B cell (primary cell): ENCODE results near the gene FAF1. TPM values are rescaled to one million over a fixed set of nuclear protein-coding genes. Genes with fewer than 3 reads are reported as not detected.
A peak's percentile ranks its signal among the peaks of the same experiment; 100 is the strongest.
"Not testable (repeated sequence)": the region's sequence is repeated elsewhere in the genome, so short reads cannot be mapped to it uniquely, and the experiment has no call there.

Source experiments
- ATAC-seq: fragments of 200-7000 bp; cut with Tn5 transposase; one replicate; pipeline ENCODE4 v1.10.0; 2021; ENCODE audit warnings: low read depth, mild to moderate bottlenecking, moderate number of reproducible peaks, moderate library complexity
- CTCF ChIA-PET: fragments of 350-600 bp; sonication (Branson Sonifier 250); formaldehyde crosslinking; loops from one replicate; lab custom pipeline; 2021; ENCODE audit warnings: antibody characterized with exemption, inconsistent platforms; lab: Charles Lee
- POLR2A ChIA-PET: fragments of 350-600 bp; sonication (Branson Sonifier 250); formaldehyde crosslinking; loops from one replicate; lab custom pipeline; 2021; ENCODE audit warnings: antibody characterized with exemption; lab: Charles Lee
- DNase-seq: peaks from one replicate; pipeline ENCODE4 v3.0.0; 2013
- H2AFZ ChIP-seq: 2 replicates; pipeline ENCODE4 v1.6.1; 2012; ENCODE audit warnings: mild to moderate bottlenecking, low read depth, low read length; ENCODE audit not compliant: insufficient read depth, poor library complexity, severe bottlenecking
- H3K27ac ChIP-seq, 2 donors: 1 replicate in 1 of 2; 2 replicates in 1 of 2; pipeline ENCODE4 v1.5.1; 2012 to 2013; ENCODE audit warnings: low read length in 2 of 2, mild to moderate bottlenecking in 2 of 2, moderate library complexity in 1 of 2
- H3K27me3 ChIP-seq, 4 experiments: fragments of 200-600 bp in 1 of 4; sonication (generic) in 1 of 4; replicated peaks in 1 of 4; 1 replicate in 2 of 4; 2 replicates in 2 of 4; pipeline versions ENCODE4 v1.6.1 to v1.7.0; 2013 to 2016; ENCODE audit warnings: low read length in 3 of 4, mild to moderate bottlenecking in 2 of 4, mixed read lengths in 1 of 4, moderate library complexity in 1 of 4; ENCODE audit not compliant: insufficient read depth in 4 of 4, control insufficient read depth in 3 of 4; ENCODE audit errors: control extremely low read depth in 1 of 4
- H3K36me3 ChIP-seq, 2 experiments: replicated peaks in 1 of 2; 1 replicate in 1 of 2; 2 replicates in 1 of 2; pipeline versions ENCODE4 v1.6.1 to v1.7.1; 2013; ENCODE audit warnings: low read length in 1 of 2; ENCODE audit not compliant: insufficient read depth in 2 of 2, control insufficient read depth in 1 of 2; ENCODE audit errors: control extremely low read depth in 1 of 2, extremely low read depth in 1 of 2
- H3K4me1 ChIP-seq, 2 donors: fragments of 200-600 bp in 1 of 2; sonication (generic) in 1 of 2; 1 replicate in 1 of 2; 2 replicates in 1 of 2; pipeline versions ENCODE4 v1.5.1 to v1.6.1; 2013 to 2017; ENCODE audit warnings: low read length in 2 of 2; ENCODE audit not compliant: control insufficient read depth in 2 of 2, insufficient read depth in 2 of 2
- H3K4me2 ChIP-seq: replicated peaks from 2 replicates; pipeline ENCODE3; 2012; ENCODE audit warnings: mild to moderate bottlenecking, low read depth, low read length; ENCODE audit not compliant: poor library complexity, severe bottlenecking
- H3K4me3 ChIP-seq, 5 experiments: fragments of 200-600 bp in 1 of 5; sonication (generic) in 1 of 5; 1 replicate in 3 of 5; 2 replicates in 2 of 5; pipeline versions ENCODE4 v1.5.1 to v1.7.0; 2011 to 2016; ENCODE audit warnings: low read length in 4 of 5, mild to moderate bottlenecking in 4 of 5, low read depth in 2 of 5, control low read depth in 1 of 5, moderate library complexity in 1 of 5; ENCODE audit not compliant: insufficient read depth in 1 of 5; ENCODE audit errors: control extremely low read depth in 1 of 5, extremely low read depth in 1 of 5
- H3K79me2 ChIP-seq: fragments of 200-600 bp; sonication (generic); one replicate; pipeline ENCODE4 v1.6.0; 2016; ENCODE audit warnings: low read length; ENCODE audit not compliant: control insufficient read depth, insufficient read depth
- H3K9ac ChIP-seq: fragments of 200-600 bp; sonication (generic); 2 replicates; pipeline ENCODE4 v1.6.1; 2017; ENCODE audit warnings: mild to moderate bottlenecking, low read length, moderate library complexity
- H3K9me3 ChIP-seq, 3 donors: one replicate each; pipeline versions ENCODE4 v1.6.1 to v1.7.1; 2013; ENCODE audit warnings: low read length in 2 of 3; ENCODE audit not compliant: control insufficient read depth in 2 of 3, insufficient read depth in 1 of 3; ENCODE audit errors: control extremely low read depth in 1 of 3
- H4K20me1 ChIP-seq: 2 replicates; pipeline ENCODE4 v1.6.0; 2012; ENCODE audit warnings: mild to moderate bottlenecking, low read length; ENCODE audit not compliant: insufficient read depth, control insufficient read depth, poor library complexity, severe bottlenecking
- H3K27ac Mint-ChIP-seq: one replicate; pipeline ENCODE4 v1.8.0; 2021; ENCODE audit warnings: mixed read lengths
- H3K27me3 Mint-ChIP-seq: one replicate; pipeline ENCODE4 v1.8.0; 2021; ENCODE audit warnings: mixed read lengths
- H3K4me1 Mint-ChIP-seq: one replicate; pipeline ENCODE4 v1.8.0; 2021; ENCODE audit warnings: mixed read lengths
- H3K4me3 Mint-ChIP-seq: one replicate; pipeline ENCODE4 v1.8.0; 2021; ENCODE audit warnings: mixed read lengths
- H3K9me3 Mint-ChIP-seq: one replicate; pipeline ENCODE4 v1.8.0; 2022; ENCODE audit warnings: mixed read lengths; ENCODE audit not compliant: insufficient read depth
- EZH2 ChIP-seq: IDR thresholded peaks from 2 replicates; pipeline ENCODE4 v1.6.1; 2012; ENCODE audit warnings: borderline replicate concordance, low read depth, mild to moderate bottlenecking, moderate library complexity, low read length; ENCODE audit not compliant: insufficient read depth, poor library complexity, severe bottlenecking
- WGBS: methylation state at CpG from one replicate; pipeline ENCODE4 v1.1.5; 2013; ENCODE audit warnings: missing lambda C conversion rate; ENCODE audit not compliant: insufficient coverage; 5-methylcytosine and 5-hydroxymethylcytosine counted together
- intact Hi-C: fragments of 100-400 bp; cut with micrococcal nuclease; formaldehyde crosslinking; loops from one replicate; pipeline ENCODE4 v1.10.0; 2022
- polyA plus RNA-seq: library from polyadenylated mRNA; depleted of rRNA; stranded (reverse); fragments of >200 nt; gene quantifications from 2 replicates; pipeline ENCODE4 v1.2.3, GENCODE V29; 2012
- total RNA-seq, 2 donors: library from RNA; stranded (reverse); fragments of 120-200 nt in 1 of 2; gene quantifications; 1 replicate in 1 of 2; 2 replicates in 1 of 2; pipeline versions ENCODE4 v1.2.3 to v1.2.4, GENCODE V29; 2013 to 2022
- TF ChIP-seq, protein P1 (sequence below): fragments of 200-600 bp; IDR thresholded peaks from one replicate; pipeline ENCODE4 v1.8.0; 2022; ENCODE audit warnings: antibody characterized with exemption, mild to moderate bottlenecking

Gene FAF1
- total and polyA plus RNA-seq, 2 donors (not counting 1 experiment from before 2014, with no cell fraction given), result 10.1 to 58.4 TPM

DNA sequence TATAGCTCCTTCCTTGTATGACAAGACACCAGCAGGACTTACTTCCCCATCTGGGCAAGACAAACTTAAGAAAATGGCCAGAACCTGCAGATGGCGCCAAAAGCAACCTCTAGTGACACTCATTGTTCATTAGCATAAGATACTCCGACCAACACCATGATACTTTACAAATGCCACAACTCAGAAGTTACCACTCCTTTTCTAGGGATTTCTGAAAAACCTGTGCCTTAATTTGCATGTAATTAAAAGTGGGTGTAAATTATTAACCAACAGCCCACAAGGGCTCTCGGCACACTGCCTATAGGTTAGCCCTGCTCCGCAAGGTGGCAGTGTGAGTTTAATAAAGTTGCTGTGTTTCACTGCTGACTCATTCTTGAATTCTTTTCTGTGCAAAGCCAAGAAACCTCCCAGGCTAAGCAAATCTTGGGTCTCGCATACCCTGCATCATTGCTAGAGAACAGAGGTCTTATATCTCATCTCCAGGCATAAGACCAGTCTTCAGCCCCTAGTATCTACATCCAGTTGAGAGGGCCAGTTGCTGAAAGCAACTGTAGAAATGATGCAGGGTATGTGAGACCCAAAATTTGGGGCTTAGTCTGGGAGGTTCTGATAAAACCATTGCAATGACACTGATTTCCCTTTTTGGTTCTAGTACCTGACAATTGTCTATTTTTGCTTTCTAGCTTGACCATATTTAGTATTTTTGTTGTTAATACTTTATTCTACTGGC lies 86.4 kb downstream of the FAF1 start:
- peak overlapping the region; percentile 36 for H2AFZ ChIP-seq
- peaks cover 0 to 3% of the 10 kb centered on the region in 2 donors for H3K4me1 ChIP-seq
- no peaks in the 10 kb centered on the region for H3K9me3 Mint-ChIP-seq
- no CpG with 5 or more reads among the region's 5 CpGs for WGBS
- H3K27ac ChIP-seq, result no peak overlapping the region
- peaks cover 11% of the 10 kb centered on the region for H3K4me1 Mint-ChIP-seq
- H3K27me3 ChIP-seq, result no peaks in the 10 kb centered on the region
- peaks cover 35% of the 10 kb centered on the region for H3K79me2 ChIP-seq
- peak overlapping the region; percentile 31 for H3K9ac ChIP-seq
- ChIA-PET POLR2A (interaction anchor here (0.7 kb wide), 1 partner anchor 87 kb away, joined by 3 read pairs; the partner anchor contains the start of gene FAF1), CTCF (interaction anchor here (0.6 to 10.9 kb wide), 36 partner anchors 8 to 362 kb away, joined by 3 to 146 read pairs (median 4); partner anchors contain the start of genes CDKN2C and FAF1)
- H3K4me2 ChIP-seq, result peak overlapping the region; percentile 58
- H3K27ac Mint-ChIP-seq, result peak overlapping the region; percentile 68
- H3K36me3 ChIP-seq, result no peaks in the 10 kb centered on the region
- no peaks in the 10 kb centered on the region for H3K27me3 Mint-ChIP-seq
- H3K4me3 ChIP-seq, result peak overlapping the region in 2 of 5 experiments; percentile 30 to 41
- H4K20me1 ChIP-seq, result peaks cover 23% of the 10 kb centered on the region
- intact Hi-C loops, result loop anchor here (1.0 to 5.0 kb wide), 6 partner anchors 56 to 362 kb away; no protein-coding TSS in a partner anchor
- DNase-seq (peak; percentile 86), ATAC-seq (peak; percentile 88)
- no peaks in the 10 kb centered on the region for H3K9me3 ChIP-seq
- H3K4me3 Mint-ChIP-seq, result peak overlapping the region; percentile 81
- TF ChIP-seq, protein P1, sequence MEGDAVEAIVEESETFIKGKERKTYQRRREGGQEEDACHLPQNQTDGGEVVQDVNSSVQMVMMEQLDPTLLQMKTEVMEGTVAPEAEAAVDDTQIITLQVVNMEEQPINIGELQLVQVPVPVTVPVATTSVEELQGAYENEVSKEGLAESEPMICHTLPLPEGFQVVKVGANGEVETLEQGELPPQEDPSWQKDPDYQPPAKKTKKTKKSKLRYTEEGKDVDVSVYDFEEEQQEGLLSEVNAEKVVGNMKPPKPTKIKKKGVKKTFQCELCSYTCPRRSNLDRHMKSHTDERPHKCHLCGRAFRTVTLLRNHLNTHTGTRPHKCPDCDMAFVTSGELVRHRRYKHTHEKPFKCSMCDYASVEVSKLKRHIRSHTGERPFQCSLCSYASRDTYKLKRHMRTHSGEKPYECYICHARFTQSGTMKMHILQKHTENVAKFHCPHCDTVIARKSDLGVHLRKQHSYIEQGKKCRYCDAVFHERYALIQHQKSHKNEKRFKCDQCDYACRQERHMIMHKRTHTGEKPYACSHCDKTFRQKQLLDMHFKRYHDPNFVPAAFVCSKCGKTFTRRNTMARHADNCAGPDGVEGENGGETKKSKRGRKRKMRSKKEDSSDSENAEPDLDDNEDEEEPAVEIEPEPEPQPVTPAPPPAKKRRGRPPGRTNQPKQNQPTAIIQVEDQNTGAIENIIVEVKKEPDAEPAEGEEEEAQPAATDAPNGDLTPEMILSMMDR, result peak; percentile 91
- TF ChIP-seq EZH2, result no peak

DNA sequence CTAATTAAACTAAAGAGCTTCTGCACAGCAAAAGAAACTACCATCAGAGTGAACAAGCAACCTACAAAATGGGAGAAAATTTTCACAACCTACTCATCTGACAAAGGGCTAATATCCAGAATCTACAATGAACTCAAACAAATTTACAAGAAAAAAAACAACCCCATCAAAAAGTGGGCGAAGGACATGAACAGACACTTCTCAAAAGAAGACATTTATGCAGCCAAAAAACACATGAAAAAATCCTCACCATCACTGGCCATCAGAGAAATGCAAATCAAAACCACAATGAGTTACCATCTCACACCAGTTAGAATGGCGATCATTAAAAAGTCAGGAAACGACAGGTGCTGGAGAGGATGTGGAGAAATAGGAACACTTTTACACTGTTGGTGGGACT lies 95.2 kb downstream of the FAF1 start:
- peaks cover 58% of the 10 kb centered on the region for H3K79me2 ChIP-seq
- H3K27ac ChIP-seq, H3K4me3 Mint-ChIP-seq, H3K4me2 ChIP-seq, DNase-seq, H3K27me3 ChIP-seq, intact Hi-C loops, H3K36me3 ChIP-seq, H4K20me1 ChIP-seq, H2AFZ ChIP-seq, H3K27me3 Mint-ChIP-seq, H3K4me3 ChIP-seq, CTCF ChIA-PET, ATAC-seq, H3K4me1 ChIP-seq, POLR2A ChIA-PET, H3K4me1 Mint-ChIP-seq, H3K9ac ChIP-seq, H3K27ac Mint-ChIP-seq: not testable (repeated sequence)
- WGBS, result no CpG with 5 or more reads among the region's 3 CpGs
- H3K9me3 Mint-ChIP-seq, result peaks cover 10% of the 10 kb centered on the region
- H3K9me3 ChIP-seq, result peaks cover 0 to 18% (median 3%) of the 10 kb centered on the region in 3 donors
